Esophagus muscularis mucosa (tissue), 4 donors: Measurements from ENCODE around the gene PLXDC1.

Experiments used
- CTCF ChIP-seq, 3 experiments: fragments of 200-600 bp in 2 of 3; fragments of 450-650 bp in 1 of 3; sonication (generic) in 2 of 3; IDR thresholded peaks; one replicate each; pipeline ENCODE4 v1.5.1; 2017 to 2019; ENCODE audit warnings: antibody characterized with exemption in 3 of 3, mild to moderate bottlenecking in 2 of 3, moderate library complexity in 1 of 3
- EP300 ChIP-seq: sonication (generic); formaldehyde crosslinking; IDR thresholded peaks from one replicate; pipeline ENCODE4 v1.6.1; 2017; ENCODE audit warnings: antibody characterized with exemption
- POLR2A ChIP-seq: fragments of 450-650 bp; IDR thresholded peaks from one replicate; pipeline ENCODE4 v1.6.1; 2017; ENCODE audit warnings: antibody characterized with exemption, moderate library complexity, mild to moderate bottlenecking, low read depth
- POLR2AphosphoS5 ChIP-seq, 2 donors: sonication (generic); formaldehyde crosslinking; IDR thresholded peaks; one replicate each; pipeline ENCODE4 v1.6.1; 2017; ENCODE audit warnings: antibody characterized with exemption in 2 of 2

GRCh38 chr17:39082482-39082881 is 69.0 kb downstream of the PLXDC1 start:
- no peak for TF ChIP-seq CTCF (IDR thresholded peaks at IDR 0.05)
- no peak for TF ChIP-seq EP300
- TF ChIP-seq POLR2A, result no peak
- no peak for TF ChIP-seq POLR2AphosphoS5 (IDR thresholded peaks at IDR 0.05)
